ENCODE data around the gene GP5.

The GP5 gene

DNA sequence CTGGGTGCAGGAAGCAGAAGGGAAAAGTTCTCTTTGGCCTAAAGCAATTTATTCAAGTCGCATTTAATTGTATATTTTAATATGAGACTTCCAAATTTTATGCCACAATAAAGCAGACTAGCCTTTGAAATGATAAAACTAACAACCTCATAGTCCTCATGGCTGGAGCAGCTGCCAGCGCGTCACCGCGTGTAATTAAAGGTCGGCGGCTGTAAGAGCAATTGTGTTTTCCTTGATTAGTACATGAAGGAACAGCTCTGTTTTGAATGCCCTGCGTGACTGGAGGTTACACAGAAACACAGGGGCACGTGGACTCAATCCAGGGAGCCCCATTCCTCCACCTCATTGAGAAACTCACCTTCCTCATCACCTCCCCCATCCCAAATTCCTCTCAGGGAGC, 19.4 kb downstream of the GP5 start:
- TF ChIP-seq, protein P1, sequence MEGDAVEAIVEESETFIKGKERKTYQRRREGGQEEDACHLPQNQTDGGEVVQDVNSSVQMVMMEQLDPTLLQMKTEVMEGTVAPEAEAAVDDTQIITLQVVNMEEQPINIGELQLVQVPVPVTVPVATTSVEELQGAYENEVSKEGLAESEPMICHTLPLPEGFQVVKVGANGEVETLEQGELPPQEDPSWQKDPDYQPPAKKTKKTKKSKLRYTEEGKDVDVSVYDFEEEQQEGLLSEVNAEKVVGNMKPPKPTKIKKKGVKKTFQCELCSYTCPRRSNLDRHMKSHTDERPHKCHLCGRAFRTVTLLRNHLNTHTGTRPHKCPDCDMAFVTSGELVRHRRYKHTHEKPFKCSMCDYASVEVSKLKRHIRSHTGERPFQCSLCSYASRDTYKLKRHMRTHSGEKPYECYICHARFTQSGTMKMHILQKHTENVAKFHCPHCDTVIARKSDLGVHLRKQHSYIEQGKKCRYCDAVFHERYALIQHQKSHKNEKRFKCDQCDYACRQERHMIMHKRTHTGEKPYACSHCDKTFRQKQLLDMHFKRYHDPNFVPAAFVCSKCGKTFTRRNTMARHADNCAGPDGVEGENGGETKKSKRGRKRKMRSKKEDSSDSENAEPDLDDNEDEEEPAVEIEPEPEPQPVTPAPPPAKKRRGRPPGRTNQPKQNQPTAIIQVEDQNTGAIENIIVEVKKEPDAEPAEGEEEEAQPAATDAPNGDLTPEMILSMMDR (IDR thresholded peaks at IDR 0.05; ENCODE audit: low read depth, low read length): no peak
- H3K36me3 ChIP-seq: no peaks in the 10 kb centered on the region
- 0 out of 2 replicates have a peak, but pooled peaks cover 4% of the 10 kb centered on the region for H3K4me1 ChIP-seq
- H3K4me3 ChIP-seq (ENCODE audit: low read depth, low read length): no peak overlapping the region
- no peak for DNase-seq
- no peaks in the 10 kb centered on the region for H3K27me3 ChIP-seq
- H3K9me3 ChIP-seq: no peaks in the 10 kb centered on the region

DNA sequence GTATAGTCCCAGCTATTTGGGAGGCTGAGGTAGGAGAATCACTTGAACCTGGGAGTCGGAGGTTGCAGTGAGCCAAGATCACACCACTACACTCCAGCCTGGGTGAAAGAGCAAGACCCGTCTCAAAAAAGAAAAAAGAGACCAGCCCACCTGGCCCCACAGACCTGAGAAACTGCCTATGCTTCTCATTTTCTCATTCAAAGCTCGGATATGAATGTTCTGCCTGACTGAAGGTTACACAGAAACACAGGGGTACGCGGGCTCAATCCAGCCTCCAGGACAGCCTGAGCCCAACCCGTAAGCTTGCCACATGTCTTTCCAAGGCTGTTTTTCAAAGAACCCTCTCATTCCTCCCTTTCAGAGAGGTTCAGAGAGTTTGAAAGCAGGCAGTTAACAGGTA, 19.8 kb downstream of the GP5 start:
- H3K27me3 ChIP-seq: no peaks in the 10 kb centered on the region
- DNase-seq: no peak
- no peaks in the 10 kb centered on the region for H3K36me3 ChIP-seq
- H3K4me1 ChIP-seq: 0 out of 2 replicates have a peak, but pooled peaks cover 4% of the 10 kb centered on the region
- H3K9me3 ChIP-seq: no peaks in the 10 kb centered on the region
- no peak overlapping the region for H3K4me3 ChIP-seq (ENCODE audit: low read depth, low read length)
- TF ChIP-seq, protein P1 (IDR thresholded peaks at IDR 0.05; ENCODE audit: low read depth, low read length): no peak

DNA sequence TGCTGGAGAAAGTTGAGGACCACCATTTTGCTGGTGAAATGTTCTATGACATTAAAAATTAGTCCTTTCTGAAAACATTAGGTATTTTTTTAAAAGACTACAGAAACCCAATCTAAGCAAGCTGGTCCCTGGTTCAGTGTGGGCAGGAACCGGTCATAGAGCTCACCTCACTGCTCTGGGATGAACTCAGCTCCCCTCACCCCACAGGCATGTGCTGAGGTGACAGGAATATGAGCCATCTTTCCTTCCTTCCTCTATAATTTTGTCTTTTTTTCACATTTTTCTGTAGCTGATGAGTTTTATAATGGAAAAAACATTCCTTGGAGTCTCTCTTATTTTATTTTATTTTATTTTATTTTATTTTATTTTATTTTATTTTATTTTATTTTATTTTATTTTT, 21.4 kb downstream of the GP5 start:
- TF ChIP-seq, protein P1 (IDR thresholded peaks at IDR 0.05; ENCODE audit: low read depth, low read length): no peak
- H3K4me3 ChIP-seq (ENCODE audit: low read depth, low read length): no peak overlapping the region
- H3K4me1 ChIP-seq: 0 out of 2 replicates have a peak, but pooled peaks cover 4% of the 10 kb centered on the region
- H3K36me3 ChIP-seq: no peaks in the 10 kb centered on the region
- H3K9me3 ChIP-seq: no peaks in the 10 kb centered on the region
- no peaks in the 10 kb centered on the region for H3K27me3 ChIP-seq
- no peak for DNase-seq

DNA sequence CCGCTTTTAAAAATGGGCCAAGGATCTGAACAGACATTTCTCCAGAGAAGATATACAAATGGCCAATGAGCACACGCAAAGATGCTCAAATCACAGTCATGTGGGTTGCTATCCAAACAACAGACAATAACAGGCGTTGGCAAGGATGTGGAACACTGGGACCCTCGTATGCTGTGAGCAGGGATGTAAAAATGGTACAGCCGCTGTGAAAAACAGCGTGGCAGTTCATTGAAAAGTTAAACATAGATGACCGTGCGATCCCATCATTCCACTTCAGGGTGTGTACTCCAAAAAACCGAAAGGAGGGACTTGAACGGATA, 22.9 kb downstream of the GP5 start:
- no peak for DNase-seq
- TF ChIP-seq, protein P1 (IDR thresholded peaks at IDR 0.05; ENCODE audit: low read depth, low read length): no peak
- no peaks in the 10 kb centered on the region for H3K9me3 ChIP-seq

DNA sequence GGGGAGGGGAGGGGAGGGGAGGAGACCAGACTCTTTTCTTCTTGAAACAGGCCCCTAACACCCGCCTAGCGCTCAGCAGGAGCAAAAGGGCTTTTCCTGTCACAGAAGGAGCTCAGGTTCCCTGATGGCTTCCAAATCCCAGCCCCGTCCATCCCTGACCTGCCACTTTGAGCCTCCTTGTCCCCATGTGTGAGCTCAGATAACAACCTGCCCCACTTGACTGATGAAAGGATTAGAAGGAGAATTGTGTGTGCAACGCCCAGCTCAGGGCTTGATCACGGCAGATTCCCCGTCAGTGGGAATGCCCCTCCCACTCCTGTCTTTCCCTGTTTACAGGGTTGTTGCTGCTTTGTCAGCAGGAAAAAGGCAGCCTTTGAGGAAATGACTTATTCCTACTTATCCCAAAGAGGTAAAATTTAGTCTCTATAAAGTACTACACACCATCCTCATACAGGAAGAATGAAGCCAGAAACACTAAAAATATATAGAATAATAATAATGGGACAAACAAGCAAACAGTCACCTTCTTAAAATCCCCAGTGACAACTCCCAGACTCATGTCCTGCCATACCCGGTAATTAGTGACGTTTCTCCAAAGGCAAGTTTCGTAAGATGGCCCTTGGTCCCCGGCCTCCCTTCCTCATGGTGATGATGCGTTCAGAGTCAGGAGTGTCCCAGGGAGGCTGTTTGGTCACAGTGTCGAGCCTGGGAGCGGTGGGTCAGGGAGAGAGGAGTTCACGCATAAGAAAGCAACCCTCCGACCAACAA, 23.4 kb downstream of the GP5 start:
- H3K27me3 ChIP-seq: no peaks in the 10 kb centered on the region
- TF ChIP-seq, protein P1 (IDR thresholded peaks at IDR 0.05; ENCODE audit: low read depth, low read length): no peak
- DNase-seq: no peak
- H3K4me1 ChIP-seq: no peaks in the 10 kb centered on the region
- no peaks in the 10 kb centered on the region for H3K9me3 ChIP-seq
- no peaks in the 10 kb centered on the region for H3K36me3 ChIP-seq
- no peak overlapping the region for H3K4me3 ChIP-seq (ENCODE audit: low read depth, low read length)

More for the DNA sequence above, 22.9 kb downstream of the GP5 start:
- Histone ChIP-seq H3K27me3 (no peaks in the 10 kb centered on the region), H3K4me3 (ENCODE audit: low read depth, low read length) (no peak overlapping the region), H3K4me1 (0 out of 2 replicates have a peak, but pooled peaks cover 1% of the 10 kb centered on the region), H3K36me3 (no peaks in the 10 kb centered on the region)

DNA sequence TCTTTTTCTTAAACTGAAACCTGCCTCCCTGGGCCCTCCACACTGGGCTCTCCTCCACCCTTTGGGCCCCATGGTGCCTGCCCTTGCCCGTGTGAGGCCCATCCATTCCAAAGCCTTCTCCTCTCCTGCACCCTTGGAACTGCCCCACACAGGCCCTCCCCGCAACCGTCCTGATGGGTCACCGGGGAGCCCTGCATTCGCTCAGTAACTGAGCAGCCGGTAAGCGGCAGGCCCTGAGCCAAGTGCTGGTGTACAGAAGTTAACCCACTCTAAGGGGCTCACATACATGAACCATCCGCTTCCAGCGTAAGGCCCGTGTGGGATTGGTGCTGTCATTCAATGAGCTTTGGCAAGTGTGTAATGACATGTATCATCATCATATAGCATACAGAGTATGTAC, 24.1 kb downstream of the GP5 start:
- no peaks in the 10 kb centered on the region for H3K27me3 ChIP-seq
- no peak overlapping the region for H3K4me3 ChIP-seq (ENCODE audit: low read depth, low read length)
- no peaks in the 10 kb centered on the region for H3K9me3 ChIP-seq
- TF ChIP-seq, protein P1 (IDR thresholded peaks at IDR 0.05; ENCODE audit: low read depth, low read length): no peak
- no peak for DNase-seq
- no peaks in the 10 kb centered on the region for H3K36me3 ChIP-seq
- no peaks in the 10 kb centered on the region for H3K4me1 ChIP-seq

Measured in BE2C (cell line).